NCI-H2227 treated with DMSO at 0.1 percent for 48 hours (cell line): ENCODE measurements around the gene ATP8B3.

Experiments used
- DNase-seq: peaks from one replicate; lab custom pipeline; 2025; lab: John Stamatoyannopoulos, UW

The ATP8B3 gene

GRCh38 chr19:1754636-1755466 is 57.2 kb downstream of the ATP8B3 start:
- DNase-seq = no peak

GRCh38 chr19:1754018-1754635 is 57.9 kb downstream of the ATP8B3 start:
- DNase-seq = no peak

- no peak for DNase-seq
Measured at GRCh38 chr19:1752757-1753728, 59.0 kb downstream of the ATP8B3 start, which contains the start of gene ONECUT3. TSS of gene ONECUT3 (plus strand) at chr19:1753506. CDS start at chr19:1753663, 157 bp downstream.

GRCh38 chr19:1752009-1752756 is 59.9 kb downstream of the ATP8B3 start:
- no peak for DNase-seq

- DNase-seq = no peak
Measured at GRCh38 chr19:1751367-1752008, 60.6 kb downstream of the ATP8B3 start.

- DNase-seq = no peak
Measured at GRCh38 chr19:1750343-1751021, 61.6 kb downstream of the ATP8B3 start.

- DNase-seq = no peak
Measured at GRCh38 chr19:1749373-1750342, 62.4 kb downstream of the ATP8B3 start.

- DNase-seq = no peak
Measured at GRCh38 chr19:1748873-1749341, 63.2 kb downstream of the ATP8B3 start.

- no peak for DNase-seq
Measured at GRCh38 chr19:1748115-1748872, 63.8 kb downstream of the ATP8B3 start.

- no peak for DNase-seq
Measured at GRCh38 chr19:1747285-1748114, 64.6 kb downstream of the ATP8B3 start.

- no peak for DNase-seq
Measured at GRCh38 chr19:1746401-1747284, 65.4 kb downstream of the ATP8B3 start.

- no peak for DNase-seq
Measured at GRCh38 chr19:1745589-1746031, 66.5 kb downstream of the ATP8B3 start.

- DNase-seq = no peak
Measured at GRCh38 chr19:1744822-1745563, 67.1 kb downstream of the ATP8B3 start.

GRCh38 chr19:1744133-1744665 is 67.9 kb downstream of the ATP8B3 start:
- no peak for DNase-seq

- no peak for DNase-seq
Measured at GRCh38 chr19:1742989-1743696, 68.9 kb downstream of the ATP8B3 start.
